Duodenal mucosa (tissue), 2 donors: ENCODE results near the gene ANKRD36C.
"Not testable (repeated sequence)": the region's sequence is repeated elsewhere in the genome, so short reads cannot be mapped to it uniquely, and the experiment has no call there.

Experiments used
- H3K27ac ChIP-seq: one replicate; pipeline ENCODE4 v1.7.0; 2013; ENCODE audit warnings: low read depth, low read length
- H3K27me3 ChIP-seq, 2 donors: one replicate each; pipeline ENCODE4 v1.7.0; 2013; ENCODE audit warnings: low read length in 2 of 2, control low read depth in 1 of 2; ENCODE audit not compliant: insufficient read depth in 2 of 2, control insufficient read depth in 1 of 2
- H3K36me3 ChIP-seq, 2 donors: one replicate each; pipeline ENCODE4 v1.7.0; 2013; ENCODE audit warnings: low read length in 2 of 2, control low read depth in 1 of 2; ENCODE audit not compliant: insufficient read depth in 2 of 2, control insufficient read depth in 1 of 2
- H3K4me1 ChIP-seq, 2 donors: one replicate each; pipeline ENCODE4 v1.7.0; 2013; ENCODE audit warnings: low read length in 2 of 2, control low read depth in 1 of 2; ENCODE audit not compliant: insufficient read depth in 2 of 2, control insufficient read depth in 1 of 2
- H3K4me3 ChIP-seq, 2 donors: one replicate each; pipeline ENCODE4 v1.7.0; 2013; ENCODE audit warnings: low read length in 2 of 2, low read depth in 1 of 2
- H3K9ac ChIP-seq, 2 donors: one replicate each; pipeline ENCODE4 v1.7.0; 2013; ENCODE audit warnings: low read length in 2 of 2, low read depth in 1 of 2
- H3K9me3 ChIP-seq, 2 donors: one replicate each; pipeline ENCODE4 v1.7.0; 2013; ENCODE audit warnings: low read length in 2 of 2, control low read depth in 1 of 2; ENCODE audit not compliant: control insufficient read depth in 1 of 2

The ANKRD36C gene

DNA sequence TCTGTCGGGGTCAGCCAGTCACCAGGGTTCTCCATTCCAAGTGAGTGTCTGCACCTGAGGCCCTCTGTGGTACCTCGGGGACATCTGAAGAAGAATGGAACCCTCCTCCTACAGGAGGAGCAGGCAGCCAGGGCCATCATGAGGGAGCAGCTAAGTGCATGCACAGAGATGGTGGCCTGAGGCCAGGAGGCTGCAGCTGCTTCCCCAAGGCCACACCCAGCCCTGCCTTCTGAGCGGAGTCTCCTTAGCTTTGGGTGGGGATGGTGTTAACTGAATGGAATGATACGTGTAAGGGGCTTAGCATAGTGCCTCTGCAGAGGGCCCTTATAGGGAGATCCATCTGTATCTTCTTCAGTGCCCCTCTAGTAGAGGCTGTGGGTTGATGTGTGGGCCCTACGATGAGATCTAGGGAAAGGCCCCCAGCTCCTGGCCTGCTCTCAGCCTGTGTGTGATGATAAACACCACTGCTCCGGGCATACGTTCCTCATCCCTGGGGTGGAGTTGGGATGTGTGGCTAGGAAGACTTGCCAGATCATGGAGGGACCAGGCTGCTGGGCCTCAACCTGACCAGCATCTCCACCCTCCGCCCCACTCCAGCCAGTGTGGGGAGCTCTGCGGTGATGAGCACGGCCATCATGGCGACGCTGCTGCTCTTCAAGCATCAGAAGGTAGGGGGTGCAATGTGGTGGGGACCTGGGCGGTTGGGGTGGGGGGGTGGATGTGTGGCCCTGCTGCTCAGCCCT, 192.3 kb downstream of the ANKRD36C start:
- H3K27ac ChIP-seq, H3K36me3 ChIP-seq, H3K9me3 ChIP-seq, H3K4me3 ChIP-seq, H3K4me1 ChIP-seq, H3K27me3 ChIP-seq, H3K9ac ChIP-seq: not testable (repeated sequence)

- not testable (repeated sequence) for H3K27ac ChIP-seq, H3K9ac ChIP-seq, H3K36me3 ChIP-seq, H3K4me1 ChIP-seq, H3K9me3 ChIP-seq, H3K4me3 ChIP-seq, H3K27me3 ChIP-seq
These were observed 195.2 kb downstream of the ANKRD36C start for GRCh38 chr2:95796249-95797099.

- H3K27me3 ChIP-seq: not testable (repeated sequence)
These were observed 197.7 kb downstream of the ANKRD36C start for GRCh38 chr2:95793970-95794369.

GRCh38 chr2:95790180-95790579, 201.4 kb downstream of the ANKRD36C start:
- H3K9me3 ChIP-seq, H3K27me3 ChIP-seq, H3K4me3 ChIP-seq: not testable (repeated sequence)

More at GRCh38 chr2:95793970-95794369, 197.7 kb downstream of the ANKRD36C start:
- not testable (repeated sequence) for H3K9ac ChIP-seq, H3K4me3 ChIP-seq, H3K36me3 ChIP-seq, H3K27ac ChIP-seq, H3K9me3 ChIP-seq, H3K4me1 ChIP-seq

DNA sequence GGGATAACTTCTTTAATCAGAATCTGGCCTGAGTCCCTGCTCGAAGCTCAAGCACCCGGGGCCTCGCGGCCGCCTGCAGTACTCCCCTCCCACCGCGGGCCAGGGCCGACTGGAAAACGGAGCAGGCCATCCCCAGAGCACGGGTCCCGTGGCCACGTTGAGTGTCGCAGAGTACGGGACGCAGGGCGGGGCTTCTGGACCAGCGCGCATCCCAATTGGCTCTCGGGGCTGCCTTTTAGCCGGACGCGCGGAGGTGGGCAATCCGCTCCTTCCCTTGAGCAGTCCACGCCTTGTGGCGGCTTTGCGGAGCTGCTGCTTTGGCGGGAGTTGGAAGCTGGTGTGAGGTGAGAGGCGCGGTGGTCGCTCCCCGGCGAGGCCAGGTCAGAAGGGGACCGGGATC, 202.2 kb downstream of the ANKRD36C start:
- not testable (repeated sequence) for H3K9me3 ChIP-seq, H3K27ac ChIP-seq, H3K9ac ChIP-seq, H3K4me3 ChIP-seq, H3K27me3 ChIP-seq, H3K36me3 ChIP-seq, H3K4me1 ChIP-seq

More at GRCh38 chr2:95790180-95790579, 201.4 kb downstream of the ANKRD36C start:
- not testable (repeated sequence) for H3K4me1 ChIP-seq, H3K27ac ChIP-seq, H3K9ac ChIP-seq, H3K36me3 ChIP-seq

- H3K27ac ChIP-seq, H3K36me3 ChIP-seq, H3K4me3 ChIP-seq, H3K4me1 ChIP-seq, H3K9me3 ChIP-seq, H3K27me3 ChIP-seq, H3K9ac ChIP-seq: not testable (repeated sequence)
These were observed 203.0 kb downstream of the ANKRD36C start for GRCh38 chr2:95788642-95789041.
